HG03575 (cell line): ENCODE data around the gene GRK1.

Experiments
- ATAC-seq: cut with Tn5 transposase; IDR thresholded peaks from one replicate; pipeline ENCODE4 v1.9.1; 2021; ENCODE audit not compliant: unreplicated experiment, insufficient number of reproducible peaks, low FRiP score; ENCODE audit errors: extremely low read depth

Gene GRK1

GRCh38 chr13:113647351-113648215, 19.4 kb upstream of the GRK1 start:
- ATAC-seq: no peak

- ATAC-seq: no peak
These were observed 18.8 kb upstream of the GRK1 start for GRCh38 chr13:113648216-113648610.

DNA sequence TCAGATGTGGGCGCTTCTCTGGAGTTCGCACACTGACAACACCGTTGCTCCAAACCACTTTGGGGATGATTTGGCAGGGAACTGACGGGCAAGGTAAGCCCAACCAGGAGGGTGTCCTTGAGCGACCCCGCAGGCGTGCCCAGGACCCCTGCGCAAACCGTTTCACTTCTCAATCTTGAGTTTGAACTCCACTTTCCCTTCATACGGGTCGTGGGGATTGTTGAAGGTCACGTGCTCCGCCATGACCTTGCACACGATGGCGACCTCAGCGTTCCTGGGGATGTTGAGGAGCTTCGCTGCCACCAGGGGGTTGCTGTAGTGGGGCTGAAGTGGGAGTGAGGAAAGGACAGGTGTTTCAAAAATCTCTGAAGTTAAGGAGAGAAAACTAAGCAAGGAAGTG, 17.8 kb upstream of the GRK1 start:
- ATAC-seq: no peak

- ATAC-seq: no peak
These were observed 16.7 kb upstream of the GRK1 start for GRCh38 chr13:113650275-113650674.

- ATAC-seq: no peak
These were observed 16.3 kb upstream of the GRK1 start for GRCh38 chr13:113650731-113651148.

GRCh38 chr13:113651511-113652403, 15.3 kb upstream of the GRK1 start:
- ATAC-seq: no peak

DNA sequence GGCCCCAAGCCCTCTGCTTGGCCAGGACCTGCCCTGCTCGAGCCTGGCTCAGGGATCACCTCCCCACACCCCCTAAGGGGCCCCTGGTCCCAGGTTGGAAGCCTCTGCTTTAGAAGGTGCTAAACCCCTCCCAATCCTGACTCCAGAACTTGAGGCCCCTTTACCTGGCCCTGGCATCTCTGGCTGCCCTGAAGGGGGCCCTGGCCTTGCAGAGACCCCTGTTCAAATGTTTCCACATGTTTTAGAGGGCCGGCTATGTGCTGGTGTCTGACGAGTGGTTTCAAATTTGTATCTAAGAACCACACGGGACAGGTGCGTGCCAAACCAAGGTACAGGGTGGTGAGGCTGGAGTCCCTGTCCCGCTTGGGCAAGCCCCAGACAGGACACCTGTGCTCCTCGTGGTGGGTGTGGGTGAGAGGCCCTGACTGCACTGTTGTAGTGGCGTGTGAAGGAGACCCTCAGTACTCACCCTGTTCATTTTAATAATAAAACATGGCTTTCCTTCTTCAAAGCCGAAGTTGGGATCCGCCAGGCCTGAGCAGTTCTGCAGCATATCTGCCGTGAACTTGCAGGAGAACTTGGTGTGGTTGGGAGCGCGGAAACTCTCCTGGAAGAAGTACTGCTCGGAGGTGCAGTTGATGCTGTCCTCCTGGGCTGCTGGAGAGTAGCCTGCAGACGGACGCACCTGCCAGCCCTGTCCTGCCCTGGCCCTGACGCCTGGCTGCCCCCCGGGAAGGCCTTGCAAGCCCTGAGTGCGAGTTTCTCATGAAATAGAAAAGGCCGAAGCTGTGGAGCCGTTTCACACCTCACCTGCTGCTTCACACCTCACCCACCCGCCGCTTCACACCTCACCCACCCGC, 14.4 kb upstream of the GRK1 start:
- ATAC-seq: no peak

DNA sequence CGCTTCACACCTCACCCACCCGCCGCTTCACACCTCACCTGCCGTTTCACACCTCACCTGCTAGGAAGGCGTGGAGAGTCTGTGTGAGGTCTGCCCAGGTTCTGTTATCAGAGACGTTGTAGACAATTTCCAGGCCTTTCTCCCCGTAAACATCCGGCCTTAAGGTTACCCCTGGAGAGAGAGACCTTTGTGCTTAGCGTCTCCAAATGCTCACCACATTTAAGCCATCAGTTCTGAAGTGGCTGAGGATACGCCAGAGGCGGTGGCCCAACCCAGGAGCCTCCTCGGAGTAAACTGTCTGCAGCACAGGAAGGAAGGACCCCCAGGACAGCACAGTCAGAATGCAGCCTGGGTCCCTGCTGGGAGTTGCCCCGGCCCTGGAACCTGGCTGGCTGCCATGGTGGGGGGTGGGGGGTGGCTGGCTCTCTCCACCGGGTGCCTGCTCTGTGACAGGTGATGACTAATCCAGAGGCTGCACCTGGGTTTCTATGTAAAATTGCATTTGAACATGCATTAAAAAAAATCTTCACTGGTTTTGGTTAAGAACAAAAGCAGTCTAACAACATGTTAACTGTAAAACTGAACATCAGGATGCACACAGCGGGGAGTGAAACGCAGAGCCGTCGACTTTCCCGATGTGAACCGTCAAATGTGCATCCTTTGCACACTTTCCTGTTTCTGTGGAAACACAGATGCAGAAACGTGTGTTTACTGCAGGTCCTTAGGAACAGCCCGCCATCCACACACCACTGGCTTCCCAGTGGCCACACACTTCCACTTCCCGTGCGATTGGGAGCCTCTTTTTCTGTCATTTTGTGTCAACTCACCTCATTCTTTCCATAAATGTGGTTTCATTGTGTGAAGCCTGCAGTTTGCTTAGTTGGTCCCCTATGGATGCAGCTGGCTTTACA, 13.5 kb upstream of the GRK1 start:
- ATAC-seq: no peak

DNA sequence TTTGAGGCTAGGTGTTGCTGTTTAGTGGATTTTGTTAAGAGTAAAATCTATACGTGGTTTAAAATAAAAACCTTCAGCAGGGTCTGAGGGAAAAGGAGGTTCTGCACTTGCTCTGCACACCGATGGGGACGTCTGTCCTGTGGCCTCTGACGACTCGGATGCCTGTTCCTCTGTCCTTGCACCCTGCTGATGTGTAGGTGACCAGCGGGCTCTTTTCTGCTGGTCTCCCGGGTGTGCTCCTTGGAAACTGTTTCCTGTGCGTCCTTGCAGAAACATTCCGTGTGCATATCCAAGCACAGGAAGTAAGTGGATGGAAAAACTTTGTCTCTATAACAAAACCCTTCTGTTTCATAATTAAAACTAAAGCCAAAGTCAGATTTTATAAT, 12.9 kb upstream of the GRK1 start:
- no peak for ATAC-seq

DNA sequence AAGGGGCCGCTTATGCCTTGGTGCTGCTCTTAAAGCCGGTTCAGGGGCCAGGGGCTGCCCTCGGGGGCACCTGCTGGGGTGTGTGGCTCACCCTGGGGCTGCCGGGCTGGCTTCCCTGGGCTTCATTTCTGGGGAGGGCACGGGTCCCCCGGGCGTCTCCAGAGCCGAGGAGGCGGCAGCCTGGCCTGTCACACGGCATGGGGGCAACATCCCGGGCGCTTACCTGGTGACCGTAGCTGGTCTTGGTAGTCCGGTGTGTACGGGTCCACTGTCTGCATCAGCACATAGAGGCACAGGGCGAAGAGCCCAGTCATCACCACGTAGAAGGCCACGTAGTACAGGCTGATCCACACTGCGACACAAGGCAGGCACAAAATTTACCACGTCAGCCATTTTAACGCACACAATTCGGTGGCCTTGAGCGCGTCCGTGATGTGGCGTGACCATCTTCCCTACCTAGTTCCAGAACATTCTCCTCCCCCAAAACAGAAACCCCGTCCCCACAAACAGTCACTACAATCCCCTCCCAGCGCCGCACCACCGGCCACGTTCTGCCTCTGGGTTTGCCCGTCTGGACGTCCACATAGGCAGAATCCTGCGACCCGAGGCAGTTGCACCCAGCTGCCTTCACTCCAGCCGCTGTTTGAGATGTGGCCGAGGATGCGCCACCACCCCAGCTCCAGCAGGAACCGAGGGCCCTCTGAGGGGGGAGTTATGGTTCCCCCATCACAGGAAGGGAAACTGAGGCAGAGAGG, 12.3 kb upstream of the GRK1 start:
- ATAC-seq: no peak

DNA sequence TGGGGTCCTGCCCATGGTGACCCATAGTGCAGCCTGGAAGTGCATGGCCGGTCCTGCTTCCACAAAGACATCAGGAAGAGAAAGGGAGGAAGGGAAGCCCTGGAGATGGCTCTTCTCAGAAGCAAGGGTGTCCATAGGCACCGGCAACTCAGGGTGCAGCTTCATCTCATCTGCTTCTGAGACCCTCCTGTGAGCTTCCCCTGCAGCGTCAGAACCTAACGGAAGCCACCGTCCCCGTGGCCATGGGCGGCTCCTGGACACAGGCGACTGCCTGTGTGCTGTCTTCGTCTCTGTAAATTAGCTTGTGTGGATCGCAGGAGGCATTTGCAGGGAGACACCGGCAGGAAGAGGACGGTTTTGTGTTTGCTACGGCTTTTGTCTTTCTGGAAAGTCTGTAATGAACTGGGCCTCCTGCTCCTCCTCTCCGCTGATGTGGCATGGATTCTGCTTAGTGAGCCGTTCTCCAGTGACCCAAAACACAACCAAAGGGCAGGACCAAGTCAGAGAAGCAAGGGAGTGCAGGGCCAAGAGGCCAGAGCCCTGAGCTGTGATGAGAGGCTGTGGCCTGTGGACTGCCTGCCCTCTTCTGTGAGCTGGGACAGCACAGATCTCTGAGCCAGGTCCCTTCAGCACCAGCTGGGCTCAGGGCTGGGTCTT, 11.5 kb upstream of the GRK1 start:
- no peak for ATAC-seq

DNA sequence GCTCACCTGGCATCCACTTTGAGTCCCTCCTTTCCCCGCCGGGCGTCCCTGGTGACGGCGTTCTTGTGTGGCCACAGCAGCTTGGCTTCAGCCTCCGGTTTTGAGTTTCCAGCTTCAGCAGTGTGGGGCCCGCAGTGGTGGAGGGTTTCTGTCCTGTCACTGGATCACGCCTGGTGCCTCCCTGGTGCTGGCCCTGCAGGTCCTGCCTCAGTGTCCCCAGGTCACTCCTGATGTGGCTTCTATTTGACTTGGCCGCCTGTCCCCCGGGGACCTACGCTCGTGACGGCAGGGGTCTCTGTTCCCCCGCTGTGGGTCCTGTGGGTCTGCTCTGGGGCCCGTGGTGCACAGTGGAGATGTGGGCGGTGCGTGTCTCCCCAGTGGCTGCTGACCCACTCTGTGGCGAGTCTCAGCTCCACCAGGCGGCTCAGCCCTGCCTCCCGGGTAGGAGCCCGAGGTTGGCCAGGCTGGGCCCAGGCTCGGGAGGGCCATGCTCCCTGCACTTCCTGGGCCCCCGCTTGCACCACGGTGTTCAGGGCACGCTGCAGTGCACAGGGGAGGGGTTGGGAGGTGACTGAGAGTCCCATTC, 10.9 kb upstream of the GRK1 start:
- no peak for ATAC-seq

DNA sequence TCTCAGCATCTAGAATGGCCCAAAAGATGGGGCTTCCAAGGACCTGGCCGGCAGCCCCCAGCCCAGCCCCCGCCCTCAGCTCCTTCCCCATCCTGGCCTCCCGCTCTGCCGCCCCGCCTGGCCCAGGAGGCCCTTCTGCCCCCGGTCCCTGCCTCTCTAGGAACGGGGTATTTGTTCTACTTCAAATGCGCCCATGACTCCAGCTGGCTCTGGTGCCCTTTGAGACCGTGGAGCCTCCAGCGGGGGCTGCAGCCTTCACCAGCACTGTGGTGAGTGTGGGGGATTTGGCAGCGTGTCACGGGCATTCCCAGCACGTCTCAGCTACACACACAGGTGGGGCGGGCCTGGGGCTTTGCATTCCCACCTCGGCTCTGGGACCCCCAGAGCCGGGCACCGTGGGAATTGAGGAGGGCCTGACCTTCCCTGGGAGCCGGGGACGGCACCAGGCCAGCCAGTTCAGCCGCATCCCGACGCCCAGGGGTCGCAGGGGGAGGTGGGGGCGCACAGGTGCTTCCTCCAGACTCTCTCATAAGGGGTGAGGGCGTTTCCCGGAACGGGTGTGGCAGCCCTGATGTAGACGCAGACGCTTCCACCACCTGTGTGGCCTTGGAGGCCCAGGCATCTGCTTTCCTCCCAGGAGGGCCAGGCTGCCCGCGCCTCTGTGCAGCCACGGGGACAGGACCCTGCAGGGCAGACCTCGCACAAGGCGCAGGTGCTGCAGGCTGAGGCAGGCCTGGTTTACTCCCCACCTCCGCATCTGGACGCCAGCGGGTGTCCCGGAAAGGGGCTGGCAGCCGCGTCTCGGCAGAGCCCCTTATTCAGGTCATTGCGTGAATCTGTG, 10.0 kb upstream of the GRK1 start:
- ATAC-seq: no peak

GRCh38 chr13:113657851-113658741, 8.9 kb upstream of the GRK1 start, which contains the start of gene ATP4B:
ATP4B (minus strand) TSS chr13:113658198; CDS start chr13:113658144, 54 bp downstream.
- no peak for ATAC-seq

DNA sequence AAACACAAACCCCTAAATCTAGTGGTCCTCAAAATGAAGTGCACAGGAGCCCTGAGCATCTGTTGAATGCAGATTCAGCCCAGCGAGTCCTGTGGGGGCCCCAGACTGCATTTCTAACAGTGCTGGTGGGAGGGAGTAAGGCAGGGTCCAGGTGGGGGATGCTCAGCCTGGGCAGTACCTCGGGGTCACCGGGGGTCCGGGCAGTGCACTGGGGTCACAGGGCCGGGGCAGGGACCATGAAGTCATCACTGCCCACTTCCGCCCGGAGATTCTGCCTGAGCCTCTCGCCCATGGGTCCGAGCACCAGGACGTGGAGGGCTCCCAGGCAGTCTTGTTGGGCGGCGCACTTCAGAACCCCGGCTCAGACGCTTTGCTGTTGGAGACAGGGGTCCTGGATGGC, 8.2 kb upstream of the GRK1 start:
- no peak for ATAC-seq
